B cell (primary cell): ENCODE results near the gene KRTAP3-1. TPM values are rescaled to one million over a fixed set of nuclear protein-coding genes. Genes with fewer than 3 reads are reported as not detected.
"Not testable (repeated sequence)": the region's sequence is repeated elsewhere in the genome, so short reads cannot be mapped to it uniquely, and the experiment has no call there.

Experiments
- ATAC-seq: fragments of 200-7000 bp; cut with Tn5 transposase; one replicate; pipeline ENCODE4 v1.10.0; 2021; ENCODE audit warnings: low read depth, mild to moderate bottlenecking, moderate number of reproducible peaks, moderate library complexity
- CTCF ChIA-PET: fragments of 350-600 bp; sonication (Branson Sonifier 250); formaldehyde crosslinking; loops from one replicate; lab custom pipeline; 2021; ENCODE audit warnings: antibody characterized with exemption, inconsistent platforms; lab: Charles Lee
- POLR2A ChIA-PET: fragments of 350-600 bp; sonication (Branson Sonifier 250); formaldehyde crosslinking; loops from one replicate; lab custom pipeline; 2021; ENCODE audit warnings: antibody characterized with exemption; lab: Charles Lee
- DNase-seq: peaks from one replicate; pipeline ENCODE4 v3.0.0; 2013
- H2AFZ ChIP-seq: 2 replicates; pipeline ENCODE4 v1.6.1; 2012; ENCODE audit warnings: mild to moderate bottlenecking, low read depth, low read length; ENCODE audit not compliant: insufficient read depth, poor library complexity, severe bottlenecking
- H3K27ac ChIP-seq, 2 donors: 1 replicate in 1 of 2; 2 replicates in 1 of 2; pipeline ENCODE4 v1.5.1; 2012 to 2013; ENCODE audit warnings: low read length in 2 of 2, mild to moderate bottlenecking in 2 of 2, moderate library complexity in 1 of 2
- H3K27me3 ChIP-seq, 4 experiments: fragments of 200-600 bp in 1 of 4; sonication (generic) in 1 of 4; replicated peaks in 1 of 4; 1 replicate in 2 of 4; 2 replicates in 2 of 4; pipeline versions ENCODE4 v1.6.1 to v1.7.0; 2013 to 2016; ENCODE audit warnings: low read length in 3 of 4, mild to moderate bottlenecking in 2 of 4, mixed read lengths in 1 of 4, moderate library complexity in 1 of 4; ENCODE audit not compliant: insufficient read depth in 4 of 4, control insufficient read depth in 3 of 4; ENCODE audit errors: control extremely low read depth in 1 of 4
- H3K36me3 ChIP-seq, 2 experiments: replicated peaks in 1 of 2; 1 replicate in 1 of 2; 2 replicates in 1 of 2; pipeline versions ENCODE4 v1.6.1 to v1.7.1; 2013; ENCODE audit warnings: low read length in 1 of 2; ENCODE audit not compliant: insufficient read depth in 2 of 2, control insufficient read depth in 1 of 2; ENCODE audit errors: control extremely low read depth in 1 of 2, extremely low read depth in 1 of 2
- H3K4me1 ChIP-seq, 2 donors: fragments of 200-600 bp in 1 of 2; sonication (generic) in 1 of 2; 1 replicate in 1 of 2; 2 replicates in 1 of 2; pipeline versions ENCODE4 v1.5.1 to v1.6.1; 2013 to 2017; ENCODE audit warnings: low read length in 2 of 2; ENCODE audit not compliant: control insufficient read depth in 2 of 2, insufficient read depth in 2 of 2
- H3K4me2 ChIP-seq: replicated peaks from 2 replicates; pipeline ENCODE3; 2012; ENCODE audit warnings: mild to moderate bottlenecking, low read depth, low read length; ENCODE audit not compliant: poor library complexity, severe bottlenecking
- H3K4me3 ChIP-seq, 5 experiments: fragments of 200-600 bp in 1 of 5; sonication (generic) in 1 of 5; 1 replicate in 3 of 5; 2 replicates in 2 of 5; pipeline versions ENCODE4 v1.5.1 to v1.7.0; 2011 to 2016; ENCODE audit warnings: low read length in 4 of 5, mild to moderate bottlenecking in 4 of 5, low read depth in 2 of 5, control low read depth in 1 of 5, moderate library complexity in 1 of 5; ENCODE audit not compliant: insufficient read depth in 1 of 5; ENCODE audit errors: control extremely low read depth in 1 of 5, extremely low read depth in 1 of 5
- H3K79me2 ChIP-seq: fragments of 200-600 bp; sonication (generic); one replicate; pipeline ENCODE4 v1.6.0; 2016; ENCODE audit warnings: low read length; ENCODE audit not compliant: control insufficient read depth, insufficient read depth
- H3K9ac ChIP-seq: fragments of 200-600 bp; sonication (generic); 2 replicates; pipeline ENCODE4 v1.6.1; 2017; ENCODE audit warnings: mild to moderate bottlenecking, low read length, moderate library complexity
- H3K9me3 ChIP-seq, 3 donors: one replicate each; pipeline versions ENCODE4 v1.6.1 to v1.7.1; 2013; ENCODE audit warnings: low read length in 2 of 3; ENCODE audit not compliant: control insufficient read depth in 2 of 3, insufficient read depth in 1 of 3; ENCODE audit errors: control extremely low read depth in 1 of 3
- H4K20me1 ChIP-seq: 2 replicates; pipeline ENCODE4 v1.6.0; 2012; ENCODE audit warnings: mild to moderate bottlenecking, low read length; ENCODE audit not compliant: insufficient read depth, control insufficient read depth, poor library complexity, severe bottlenecking
- H3K27ac Mint-ChIP-seq: one replicate; pipeline ENCODE4 v1.8.0; 2021; ENCODE audit warnings: mixed read lengths
- H3K27me3 Mint-ChIP-seq: one replicate; pipeline ENCODE4 v1.8.0; 2021; ENCODE audit warnings: mixed read lengths
- H3K4me1 Mint-ChIP-seq: one replicate; pipeline ENCODE4 v1.8.0; 2021; ENCODE audit warnings: mixed read lengths
- H3K4me3 Mint-ChIP-seq: one replicate; pipeline ENCODE4 v1.8.0; 2021; ENCODE audit warnings: mixed read lengths
- H3K9me3 Mint-ChIP-seq: one replicate; pipeline ENCODE4 v1.8.0; 2022; ENCODE audit warnings: mixed read lengths; ENCODE audit not compliant: insufficient read depth
- EZH2 ChIP-seq: IDR thresholded peaks from 2 replicates; pipeline ENCODE4 v1.6.1; 2012; ENCODE audit warnings: borderline replicate concordance, low read depth, mild to moderate bottlenecking, moderate library complexity, low read length; ENCODE audit not compliant: insufficient read depth, poor library complexity, severe bottlenecking
- WGBS: methylation state at CpG from one replicate; pipeline ENCODE4 v1.1.5; 2013; ENCODE audit warnings: missing lambda C conversion rate; ENCODE audit not compliant: insufficient coverage; 5-methylcytosine and 5-hydroxymethylcytosine counted together
- intact Hi-C: fragments of 100-400 bp; cut with micrococcal nuclease; formaldehyde crosslinking; loops from one replicate; pipeline ENCODE4 v1.10.0; 2022
- polyA plus RNA-seq: library from polyadenylated mRNA; depleted of rRNA; stranded (reverse); fragments of >200 nt; gene quantifications from 2 replicates; pipeline ENCODE4 v1.2.3, GENCODE V29; 2012
- total RNA-seq, 2 donors: library from RNA; stranded (reverse); fragments of 120-200 nt in 1 of 2; gene quantifications; 1 replicate in 1 of 2; 2 replicates in 1 of 2; pipeline versions ENCODE4 v1.2.3 to v1.2.4, GENCODE V29; 2013 to 2022
- TF ChIP-seq, protein P1 (sequence below): fragments of 200-600 bp; IDR thresholded peaks from one replicate; pipeline ENCODE4 v1.8.0; 2022; ENCODE audit warnings: antibody characterized with exemption, mild to moderate bottlenecking

Gene KRTAP3-1
- total and polyA plus RNA-seq, 2 donors (not counting 1 experiment from before 2014, with no cell fraction given), result not detected

DNA sequence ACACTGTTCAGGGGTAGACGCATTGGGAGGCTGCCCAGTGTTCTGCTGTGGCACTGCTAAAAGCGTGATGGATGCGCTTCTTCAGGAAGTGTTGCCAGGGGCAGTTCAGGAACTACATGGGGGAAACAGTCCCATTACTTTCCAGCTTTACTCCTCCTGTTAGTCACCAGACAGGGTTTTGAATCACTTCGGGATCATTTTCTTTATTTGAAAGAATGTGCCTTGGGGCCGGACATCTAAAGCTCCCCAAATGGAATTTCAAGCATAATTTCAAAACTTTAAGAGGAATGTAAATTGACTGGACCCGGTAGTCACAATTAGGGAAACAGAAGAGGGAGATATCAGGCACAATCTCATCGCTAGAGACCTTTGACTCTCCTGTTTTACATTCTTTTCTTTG lies 39.5 kb upstream of the KRTAP3-1 start:
- no peaks in the 10 kb centered on the region for H4K20me1 ChIP-seq
- no peak for ATAC-seq
- H3K9ac ChIP-seq, result no peak overlapping the region
- no peak for TF ChIP-seq EZH2
- TF ChIP-seq, protein P1, sequence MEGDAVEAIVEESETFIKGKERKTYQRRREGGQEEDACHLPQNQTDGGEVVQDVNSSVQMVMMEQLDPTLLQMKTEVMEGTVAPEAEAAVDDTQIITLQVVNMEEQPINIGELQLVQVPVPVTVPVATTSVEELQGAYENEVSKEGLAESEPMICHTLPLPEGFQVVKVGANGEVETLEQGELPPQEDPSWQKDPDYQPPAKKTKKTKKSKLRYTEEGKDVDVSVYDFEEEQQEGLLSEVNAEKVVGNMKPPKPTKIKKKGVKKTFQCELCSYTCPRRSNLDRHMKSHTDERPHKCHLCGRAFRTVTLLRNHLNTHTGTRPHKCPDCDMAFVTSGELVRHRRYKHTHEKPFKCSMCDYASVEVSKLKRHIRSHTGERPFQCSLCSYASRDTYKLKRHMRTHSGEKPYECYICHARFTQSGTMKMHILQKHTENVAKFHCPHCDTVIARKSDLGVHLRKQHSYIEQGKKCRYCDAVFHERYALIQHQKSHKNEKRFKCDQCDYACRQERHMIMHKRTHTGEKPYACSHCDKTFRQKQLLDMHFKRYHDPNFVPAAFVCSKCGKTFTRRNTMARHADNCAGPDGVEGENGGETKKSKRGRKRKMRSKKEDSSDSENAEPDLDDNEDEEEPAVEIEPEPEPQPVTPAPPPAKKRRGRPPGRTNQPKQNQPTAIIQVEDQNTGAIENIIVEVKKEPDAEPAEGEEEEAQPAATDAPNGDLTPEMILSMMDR, result no peak
- POLR2A ChIA-PET, result no interaction called here
- peaks cover 36% of the 10 kb centered on the region for H3K27me3 Mint-ChIP-seq
- no peaks in the 10 kb centered on the region for H3K36me3 ChIP-seq
- CTCF ChIA-PET, result no interaction called here
- H3K4me3 Mint-ChIP-seq, result no peak overlapping the region
- H3K4me1 ChIP-seq, result no peaks in the 10 kb centered on the region
- H3K27me3 ChIP-seq, result peaks cover 0 to 2% (median 0%) of the 10 kb centered on the region in 4 experiments
- H3K4me3 ChIP-seq, result no peak overlapping the region
- no peak overlapping the region for H3K27ac Mint-ChIP-seq
- intact Hi-C loops, result no loop called here
- peaks cover 2% of the 10 kb centered on the region for H3K4me1 Mint-ChIP-seq
- H3K4me2 ChIP-seq, result no peak overlapping the region
- H3K27ac ChIP-seq, result no peak overlapping the region
- H3K9me3 Mint-ChIP-seq, result peaks cover 3% of the 10 kb centered on the region
- no peaks in the 10 kb centered on the region for H3K79me2 ChIP-seq
- 100% methylated on average over 4 of the region's 7 CpGs for WGBS
- H3K9me3 ChIP-seq, result peaks cover 0 to 1% (median 0%) of the 10 kb centered on the region in 3 donors
- no peak overlapping the region for H2AFZ ChIP-seq
- DNase-seq, result no peak

DNA sequence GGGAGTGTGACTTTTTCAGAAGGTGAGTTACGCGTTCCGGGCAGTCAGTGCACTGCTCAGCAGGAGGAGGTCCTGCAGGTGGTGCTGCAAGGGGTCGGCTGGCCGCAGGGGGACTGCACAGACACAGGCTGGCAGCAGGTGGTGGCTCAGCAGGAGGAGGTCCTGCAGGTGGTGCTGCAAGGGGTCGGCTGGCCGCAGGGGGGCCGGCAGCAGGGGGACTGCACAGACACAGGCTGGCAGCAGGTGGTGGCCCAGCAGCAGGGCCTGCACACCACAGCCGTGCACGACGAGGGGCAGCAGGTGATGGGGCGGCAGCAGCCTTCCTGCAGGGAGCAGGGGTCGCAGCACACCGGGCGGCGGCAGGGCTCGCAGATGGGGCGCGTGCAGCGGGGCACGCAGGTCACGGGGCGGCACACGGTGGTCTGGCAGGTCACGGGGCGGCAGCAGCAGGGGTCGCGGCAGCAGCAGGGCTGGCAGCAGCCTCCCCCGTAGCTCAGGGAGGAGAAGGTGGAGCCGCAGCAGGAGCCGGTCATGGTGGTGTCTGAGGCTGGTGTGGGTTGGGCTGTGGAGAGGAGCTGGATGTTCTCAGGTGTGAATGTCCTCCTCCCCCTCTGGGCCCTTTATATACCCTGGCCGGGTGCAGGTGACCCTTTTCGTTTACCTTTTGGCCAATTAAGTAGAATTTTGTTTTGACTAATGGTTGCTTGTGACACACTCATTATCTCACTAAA lies 38.0 kb upstream of the KRTAP3-1 start, which contains the start of gene KRTAP2-1:
TSS of gene KRTAP2-1 (minus strand) at position 582 of the 731 bp plus-strand sequence. CDS start at position 533, 49 bp downstream.
- H3K9me3 Mint-ChIP-seq, H3K4me3 Mint-ChIP-seq, H3K4me2 ChIP-seq, H3K9me3 ChIP-seq, ATAC-seq, H4K20me1 ChIP-seq, H3K9ac ChIP-seq, H3K27ac ChIP-seq, POLR2A ChIA-PET, H2AFZ ChIP-seq, intact Hi-C loops, H3K36me3 ChIP-seq, H3K27me3 ChIP-seq, H3K4me3 ChIP-seq, DNase-seq, H3K4me1 ChIP-seq, H3K4me1 Mint-ChIP-seq, H3K27ac Mint-ChIP-seq, H3K79me2 ChIP-seq: not testable (repeated sequence)
- H3K27me3 Mint-ChIP-seq, result peaks cover 35% of the 10 kb centered on the region
- 83% methylated on average over 3 of the region's 33 CpGs for WGBS
- CTCF ChIA-PET, result interaction anchor here (1.3 kb wide), 1 partner anchor 8 kb away, joined by 3 read pairs; no protein-coding TSS in a partner anchor
